ENCODE data around the gene MBD5.

MBD5 gene

DNA sequence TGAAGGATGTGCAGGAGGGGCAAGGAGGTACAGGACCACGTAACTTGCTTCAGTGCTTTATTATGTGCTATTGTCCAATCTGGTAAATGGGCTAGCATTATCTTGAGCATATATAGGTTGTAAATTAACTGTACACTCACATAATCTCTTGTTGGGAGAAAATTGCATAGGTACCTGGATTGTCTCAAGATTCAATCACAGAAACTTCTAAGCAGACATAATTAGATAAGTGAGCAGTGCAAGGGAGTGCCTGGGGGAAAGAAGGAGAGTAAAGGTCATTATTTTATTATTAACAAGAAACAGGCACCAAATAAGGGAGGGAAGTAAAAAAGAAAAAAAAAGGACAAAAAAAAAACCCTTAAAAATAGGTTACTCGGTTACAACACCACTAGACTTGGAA lies 186.2 kb downstream of the MBD5 start:
- TF ChIP-seq, protein P1, sequence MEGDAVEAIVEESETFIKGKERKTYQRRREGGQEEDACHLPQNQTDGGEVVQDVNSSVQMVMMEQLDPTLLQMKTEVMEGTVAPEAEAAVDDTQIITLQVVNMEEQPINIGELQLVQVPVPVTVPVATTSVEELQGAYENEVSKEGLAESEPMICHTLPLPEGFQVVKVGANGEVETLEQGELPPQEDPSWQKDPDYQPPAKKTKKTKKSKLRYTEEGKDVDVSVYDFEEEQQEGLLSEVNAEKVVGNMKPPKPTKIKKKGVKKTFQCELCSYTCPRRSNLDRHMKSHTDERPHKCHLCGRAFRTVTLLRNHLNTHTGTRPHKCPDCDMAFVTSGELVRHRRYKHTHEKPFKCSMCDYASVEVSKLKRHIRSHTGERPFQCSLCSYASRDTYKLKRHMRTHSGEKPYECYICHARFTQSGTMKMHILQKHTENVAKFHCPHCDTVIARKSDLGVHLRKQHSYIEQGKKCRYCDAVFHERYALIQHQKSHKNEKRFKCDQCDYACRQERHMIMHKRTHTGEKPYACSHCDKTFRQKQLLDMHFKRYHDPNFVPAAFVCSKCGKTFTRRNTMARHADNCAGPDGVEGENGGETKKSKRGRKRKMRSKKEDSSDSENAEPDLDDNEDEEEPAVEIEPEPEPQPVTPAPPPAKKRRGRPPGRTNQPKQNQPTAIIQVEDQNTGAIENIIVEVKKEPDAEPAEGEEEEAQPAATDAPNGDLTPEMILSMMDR (IDR thresholded peaks at IDR 0.05; ENCODE audit: borderline replicate concordance, insufficient read depth, low read depth, low read length) = no peak
- no peak overlapping the region for H3K4me3 ChIP-seq (ENCODE audit: low read depth, low read length)

DNA sequence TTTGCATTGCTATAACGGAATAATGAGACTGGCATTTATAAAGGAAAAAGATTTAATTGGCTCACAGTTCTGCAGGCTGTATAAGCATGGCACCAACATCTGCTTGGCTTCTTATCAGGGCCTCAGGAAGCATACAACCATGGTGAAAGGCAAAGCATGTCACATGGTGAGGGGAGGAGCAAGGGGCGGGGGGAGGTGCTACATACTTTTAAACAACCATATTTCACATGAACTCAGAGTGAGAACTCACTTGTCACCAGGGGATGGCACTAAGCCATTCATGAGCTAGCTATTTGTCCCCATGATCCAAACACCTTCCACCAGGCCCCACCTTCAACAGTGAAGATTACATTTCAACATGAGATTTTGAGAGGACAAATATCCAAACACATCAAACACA lies 188.7 kb downstream of the MBD5 start:
- TF ChIP-seq, protein P1 (IDR thresholded peaks at IDR 0.05; ENCODE audit: borderline replicate concordance, insufficient read depth, low read depth, low read length) = no peak
- H3K4me3 ChIP-seq (ENCODE audit: low read depth, low read length) = no peak overlapping the region

DNA sequence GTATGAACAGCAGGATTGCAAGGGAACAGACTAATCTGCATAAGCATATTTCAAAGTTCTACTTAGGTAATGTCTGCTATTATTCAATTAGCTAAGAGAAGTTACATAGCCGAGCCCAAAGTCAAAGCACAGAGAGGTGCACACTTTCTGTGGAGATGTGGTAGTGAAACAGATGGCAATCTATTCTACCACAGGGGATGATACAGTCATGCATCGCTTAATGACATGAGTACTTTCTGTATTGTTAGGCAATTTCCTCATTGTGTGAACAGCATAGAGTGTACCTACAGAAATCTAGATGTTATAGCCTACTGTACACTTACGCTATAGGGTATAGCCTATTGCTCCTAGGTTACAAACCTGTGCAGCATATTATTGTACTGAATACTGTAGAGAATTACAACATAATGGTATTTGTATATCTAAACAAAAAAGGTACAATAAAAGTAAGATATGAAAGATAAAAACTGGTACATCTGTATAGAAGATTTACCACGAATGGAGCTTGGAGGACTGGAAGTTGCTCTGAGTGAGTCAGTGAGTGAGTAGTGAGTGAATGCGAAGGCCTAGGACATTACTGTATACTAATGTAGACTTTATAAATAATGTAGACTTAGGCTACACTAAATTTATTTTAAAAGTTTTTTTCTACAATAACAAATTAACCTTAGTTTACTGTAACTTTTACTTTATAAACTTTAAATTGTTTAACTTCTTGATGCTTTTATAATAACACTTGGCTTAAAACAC lies 197.6 kb downstream of the MBD5 start:
- TF ChIP-seq, protein P1 (IDR thresholded peaks at IDR 0.05; ENCODE audit: borderline replicate concordance, insufficient read depth, low read depth, low read length) = no peak
- H3K4me3 ChIP-seq (ENCODE audit: low read depth, low read length) = no peak overlapping the region

DNA sequence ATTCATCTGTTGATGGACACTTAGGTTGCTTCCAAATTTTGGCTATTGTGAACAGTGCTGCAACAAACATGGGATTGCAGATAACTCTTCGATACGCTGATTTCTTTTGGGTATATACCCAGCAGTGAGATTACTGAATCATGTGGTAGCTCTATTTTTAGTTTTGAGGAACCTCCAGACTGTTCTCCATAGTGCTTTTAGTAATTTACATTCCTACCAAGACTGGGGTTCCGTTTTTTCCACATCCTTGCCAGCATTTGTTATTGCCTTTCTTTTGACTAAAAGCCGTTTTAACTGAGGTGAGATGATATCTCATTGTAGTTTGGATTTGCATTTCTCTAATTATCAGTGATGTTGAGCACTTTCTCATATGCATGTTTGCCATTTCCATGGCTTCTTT lies 200.3 kb downstream of the MBD5 start:
- TF ChIP-seq, protein P1 (IDR thresholded peaks at IDR 0.05; ENCODE audit: borderline replicate concordance, insufficient read depth, low read depth, low read length) = no peak
- no peak overlapping the region for H3K4me3 ChIP-seq (ENCODE audit: low read depth, low read length)

DNA sequence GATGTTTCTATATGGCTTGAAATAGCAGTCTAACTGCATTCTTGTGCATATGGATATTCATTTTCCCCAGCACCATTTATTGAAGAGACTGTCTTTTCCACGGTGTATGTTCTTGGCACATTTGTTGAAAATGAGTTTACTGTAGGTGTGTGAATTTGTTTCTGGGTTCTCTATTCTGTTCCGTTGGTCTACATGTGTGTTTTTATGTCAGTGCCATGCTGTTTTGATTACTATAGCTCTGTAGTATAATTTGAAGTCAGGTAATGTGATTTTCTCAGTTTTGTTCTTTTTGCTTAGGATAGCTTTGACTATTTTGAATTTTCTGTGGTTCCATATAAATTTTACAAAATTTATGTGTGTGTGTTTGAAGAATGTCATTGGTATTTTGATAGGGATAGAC lies 201.0 kb downstream of the MBD5 start:
- no peak overlapping the region for H3K4me3 ChIP-seq (ENCODE audit: low read depth, low read length)
- TF ChIP-seq, protein P1 (IDR thresholded peaks at IDR 0.05; ENCODE audit: borderline replicate concordance, insufficient read depth, low read depth, low read length) = no peak

DNA sequence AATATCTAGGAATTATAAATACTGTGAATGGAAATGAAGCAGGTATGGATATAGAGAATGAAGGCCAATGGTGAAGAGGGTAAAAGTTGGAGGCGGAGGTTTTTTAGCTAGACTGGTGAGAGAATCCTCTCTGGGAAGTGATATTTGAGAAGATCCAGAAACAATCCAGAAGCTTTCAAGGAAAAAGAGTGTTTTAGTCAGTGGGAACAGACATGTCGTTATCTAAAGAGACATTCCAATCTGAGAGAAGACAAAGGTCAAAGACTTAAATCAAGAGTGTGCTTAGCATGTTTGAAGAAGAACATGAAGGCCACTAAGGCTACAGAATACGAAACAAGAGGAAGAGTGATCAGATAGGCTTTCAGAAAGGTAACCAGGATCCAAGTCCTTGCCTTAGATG lies 211.0 kb downstream of the MBD5 start:
- TF ChIP-seq, protein P1 (IDR thresholded peaks at IDR 0.05; ENCODE audit: borderline replicate concordance, insufficient read depth, low read depth, low read length) = no peak
- H3K4me3 ChIP-seq (ENCODE audit: low read depth, low read length) = no peak overlapping the region

DNA sequence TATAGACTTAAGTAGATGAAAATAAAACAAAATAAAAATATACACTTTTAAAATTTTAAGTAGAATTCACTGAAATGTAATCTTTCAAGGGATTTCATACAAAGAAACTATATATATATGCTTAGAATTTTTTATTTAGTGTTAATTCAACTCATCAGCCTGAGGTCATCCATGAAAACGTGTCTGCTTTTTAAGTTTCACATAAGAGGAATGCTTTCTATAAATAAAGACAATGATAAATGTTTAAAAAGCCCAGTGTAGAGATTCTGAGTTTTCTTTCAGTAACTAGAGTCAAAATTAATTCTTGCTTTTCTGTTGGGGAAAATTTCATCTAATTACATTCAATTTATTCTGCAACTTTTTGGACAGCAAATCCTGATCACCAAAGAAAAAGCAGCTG lies 213.3 kb downstream of the MBD5 start:
- TF ChIP-seq, protein P1 (IDR thresholded peaks at IDR 0.05; ENCODE audit: borderline replicate concordance, insufficient read depth, low read depth, low read length) = no peak
- no peak overlapping the region for H3K4me3 ChIP-seq (ENCODE audit: low read depth, low read length)

Data from GM12875 (cell line).